ENCODE measurements around the gene NEO1. TPM values are rescaled to one million over a fixed set of nuclear protein-coding genes. Genes with fewer than 3 reads are reported as not detected.

NEO1 gene
- total RNA-seq, 4 donors from 2014 or later, result 15.5 to 73.4 (median 24.0) TPM

GRCh38 chr15:73019601-73020146 is 32.6 kb upstream of the NEO1 start:
- no peak for DNase-seq (ENCODE audit: low spot score)
- TF ChIP-seq CTCF (IDR thresholded peaks at IDR 0.05), result no peak
- ATAC-seq (ENCODE audit: low FRiP score), result no peak

- ATAC-seq (ENCODE audit: low FRiP score), result no peak
- TF ChIP-seq CTCF (IDR thresholded peaks at IDR 0.05), result no peak
These were observed 31.1 kb upstream of the NEO1 start for GRCh38 chr15:73021139-73021621.

GRCh38 chr15:73022161-73022560 is 30.1 kb upstream of the NEO1 start:
- TF ChIP-seq CTCF (IDR thresholded peaks at IDR 0.05), result no peak
- DNase-seq (ENCODE audit: low spot score) (no peak), ATAC-seq (ENCODE audit: low FRiP score) (no peak)

More at GRCh38 chr15:73021139-73021621, 31.1 kb upstream of the NEO1 start:
- DNase-seq (ENCODE audit: low spot score), result no peak

- no peak for TF ChIP-seq CTCF (IDR thresholded peaks at IDR 0.05)
- ATAC-seq (ENCODE audit: low FRiP score), result no peak
- no peak for DNase-seq (ENCODE audit: low spot score)
These were observed 29.2 kb upstream of the NEO1 start for GRCh38 chr15:73023071-73023470.

- ATAC-seq (ENCODE audit: low FRiP score), result no peak
- TF ChIP-seq CTCF (IDR thresholded peaks at IDR 0.05), result no peak
- DNase-seq (ENCODE audit: low spot score), result no peak
These were observed 28.1 kb upstream of the NEO1 start for GRCh38 chr15:73024168-73024567.

GRCh38 chr15:73026511-73027054 is 25.7 kb upstream of the NEO1 start:
- no peak for ATAC-seq (ENCODE audit: low FRiP score)
- TF ChIP-seq CTCF (IDR thresholded peaks at IDR 0.05), result no peak

GRCh38 chr15:73028031-73028430 is 24.2 kb upstream of the NEO1 start:
- no peak for TF ChIP-seq CTCF (IDR thresholded peaks at IDR 0.05)
- no peak for DNase-seq (ENCODE audit: low spot score)
- no peak for ATAC-seq (ENCODE audit: low FRiP score)

More at GRCh38 chr15:73026511-73027054, 25.7 kb upstream of the NEO1 start:
- DNase-seq (ENCODE audit: low spot score), result no peak
